Mammary epithelial cell (primary cell): ENCODE measurements around the gene TMC5.

ENCODE experiments used
- CTCF ChIP-seq, 2 donors: IDR thresholded peaks in 1 of 2; conservative IDR thresholded peaks in 1 of 2; 2 replicates each; pipeline ENCODE4 v1.5.1; 2011 to 2012; ENCODE audit warnings: inconsistent platforms in 2 of 2, low read length in 2 of 2, mild to moderate bottlenecking in 2 of 2, control low read depth in 1 of 2, low read depth in 1 of 2; ENCODE audit not compliant: insufficient read depth in 1 of 2; ENCODE audit errors: extremely low read depth in 1 of 2
- EZH2 ChIP-seq: IDR thresholded peaks from 2 replicates; pipeline ENCODE4 v1.6.1; 2012; ENCODE audit warnings: low read length, inconsistent platforms, borderline replicate concordance

- TF ChIP-seq EZH2: no peak
- no peak for TF ChIP-seq CTCF (conservative IDR thresholded peaks at IDR 0.05 in 1 of 2, IDR thresholded peaks at IDR 0.05 in 1 of 2; ENCODE audit: extremely low read depth in 1 of 2, insufficient read depth in 1 of 2, low read depth in 1 of 2, low read length in 2 of 2)
These were observed 105.1 kb downstream of the TMC5 start for GRCh38 chr16:19522760-19523159.
